GM18508 (cell line): Measurements from ENCODE around the gene IL1RAPL2.

ENCODE experiments used
- ATAC-seq: cut with Tn5 transposase; IDR thresholded peaks from one replicate; pipeline ENCODE4 v1.9.1; 2021; ENCODE audit warnings: moderate number of reproducible peaks; ENCODE audit not compliant: insufficient read depth, unreplicated experiment

Gene IL1RAPL2

DNA sequence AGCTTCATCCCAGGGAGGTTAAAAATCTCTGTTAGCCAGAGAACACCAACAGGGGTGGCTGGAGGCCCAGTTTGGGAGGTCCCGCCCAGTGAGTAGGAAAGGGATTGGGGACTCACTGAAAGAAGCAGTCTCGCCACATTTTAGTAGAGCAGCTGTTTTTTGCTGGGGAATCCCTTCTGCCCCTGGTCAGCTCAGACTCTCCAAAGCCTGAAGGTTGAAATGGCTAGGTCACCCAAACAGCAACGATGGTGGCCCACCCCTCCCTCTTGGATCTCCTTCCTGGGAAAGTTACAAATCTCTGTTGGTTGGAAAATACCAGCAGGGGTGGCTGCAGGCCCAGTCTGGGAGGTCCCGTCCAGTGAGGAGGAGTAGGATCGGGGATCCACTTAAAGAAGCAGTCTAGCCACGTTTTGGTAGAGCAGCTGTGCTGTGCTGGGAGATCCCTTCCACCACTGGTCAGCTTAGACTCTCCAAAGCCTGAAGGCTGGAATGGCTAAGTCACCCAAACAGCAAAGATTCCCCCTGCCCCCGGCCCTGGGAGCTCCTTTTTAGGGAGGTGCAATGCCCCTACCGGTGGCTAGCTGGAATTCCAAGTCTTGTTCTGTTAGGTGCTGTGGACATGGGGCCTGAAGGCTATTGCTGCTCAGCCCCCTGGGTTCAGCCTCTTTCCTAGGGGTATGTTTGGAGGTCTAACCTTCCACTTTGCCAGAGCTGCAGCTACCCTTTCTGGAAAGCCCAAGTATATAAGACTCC is 694.5 kb downstream of the IL1RAPL2 start:
- no peak for ATAC-seq

DNA sequence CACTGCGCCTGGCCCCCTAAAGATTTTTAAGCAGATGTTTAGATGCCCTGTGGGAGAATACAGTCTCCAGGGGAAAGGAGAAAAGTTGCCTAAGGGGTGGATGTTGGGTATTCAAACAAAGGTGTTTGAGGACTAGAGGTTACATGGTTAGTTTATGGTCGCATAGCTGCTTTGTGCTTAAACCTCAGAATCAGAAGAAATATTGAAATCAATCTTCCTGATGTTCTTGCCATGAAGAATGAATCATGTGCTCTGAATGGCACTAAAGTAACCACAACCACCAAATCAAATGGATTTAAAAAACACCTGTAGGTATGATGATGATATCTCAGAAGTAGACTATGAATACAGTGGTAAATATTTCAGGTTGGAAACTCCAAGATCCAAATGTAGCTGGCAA is 697.2 kb downstream of the IL1RAPL2 start:
- no peak for ATAC-seq

DNA sequence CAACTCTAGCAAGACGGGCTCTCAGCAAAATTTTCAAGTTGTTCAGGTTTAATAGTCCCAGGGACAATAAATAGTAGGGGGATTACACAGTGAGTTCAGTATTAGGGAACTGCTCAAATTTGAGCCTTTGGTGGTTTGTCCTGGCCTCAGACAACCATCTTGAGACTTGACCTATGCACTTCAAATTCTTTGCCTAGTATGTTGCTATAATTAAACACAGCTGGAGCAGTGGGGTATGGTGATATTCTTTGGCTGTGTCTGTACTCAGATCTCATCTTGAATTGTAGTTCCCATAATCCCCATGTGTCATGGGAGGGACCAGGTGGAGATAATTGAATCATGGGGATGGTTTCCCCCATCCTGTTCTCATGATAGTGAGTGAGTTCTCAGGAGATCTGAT is 697.8 kb downstream of the IL1RAPL2 start:
- no peak for ATAC-seq

DNA sequence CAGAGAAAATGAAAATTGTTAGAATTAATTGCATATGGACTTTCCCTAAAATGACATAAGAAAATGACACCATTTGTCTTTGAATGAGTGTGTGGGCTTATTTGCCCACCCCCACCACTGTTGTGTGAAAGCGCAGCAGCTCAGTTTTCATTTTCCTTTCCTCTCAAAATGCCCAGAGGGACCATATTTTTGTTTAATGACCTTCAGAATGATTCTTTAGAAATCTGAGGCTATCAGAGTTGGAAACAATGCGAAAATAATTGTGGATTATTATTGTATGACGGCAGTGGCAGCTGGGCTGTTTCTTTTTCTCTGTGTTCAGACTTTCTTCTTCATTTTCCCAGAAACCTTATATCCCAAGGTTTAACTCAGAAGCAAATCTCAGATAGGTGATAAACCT is 699.1 kb downstream of the IL1RAPL2 start:
- ATAC-seq: no peak

DNA sequence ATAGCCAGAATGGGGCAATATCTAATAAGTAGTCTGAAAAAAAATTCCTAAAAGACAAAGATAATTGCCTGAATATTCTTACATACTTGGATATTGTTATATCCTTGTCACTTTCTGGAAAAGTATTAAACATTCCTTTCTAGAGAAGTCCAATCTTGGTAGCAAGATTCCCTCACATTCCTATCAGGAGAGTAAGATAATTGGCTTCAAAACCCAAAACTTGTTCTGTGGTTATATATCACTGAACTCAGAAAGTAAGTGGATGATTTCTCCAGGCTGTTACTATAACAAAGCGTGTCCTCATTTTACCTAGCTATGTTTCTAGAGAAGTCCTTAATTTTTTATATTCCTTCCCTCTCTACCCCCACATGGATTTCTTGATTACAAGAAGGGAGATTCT is 700.5 kb downstream of the IL1RAPL2 start:
- no peak for ATAC-seq

DNA sequence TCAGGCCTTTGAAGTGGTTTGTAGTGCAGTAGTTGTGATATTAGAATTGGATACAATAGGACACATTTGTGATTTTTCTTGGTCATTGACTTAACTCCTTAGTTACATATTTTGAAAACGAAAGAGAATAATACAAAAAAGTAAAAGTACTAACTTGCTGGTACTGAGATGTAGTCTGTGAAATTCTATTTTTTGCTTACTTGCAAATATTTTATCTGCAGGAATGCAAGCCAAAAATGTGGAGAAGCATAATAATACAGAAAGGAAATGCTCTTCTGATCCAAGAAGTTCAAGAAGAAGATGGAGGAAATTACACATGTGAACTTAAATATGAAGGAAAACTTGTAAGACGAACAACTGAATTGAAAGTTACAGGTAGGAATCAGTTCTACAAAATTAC is 701.2 kb downstream of the IL1RAPL2 start:
- no peak for ATAC-seq

DNA sequence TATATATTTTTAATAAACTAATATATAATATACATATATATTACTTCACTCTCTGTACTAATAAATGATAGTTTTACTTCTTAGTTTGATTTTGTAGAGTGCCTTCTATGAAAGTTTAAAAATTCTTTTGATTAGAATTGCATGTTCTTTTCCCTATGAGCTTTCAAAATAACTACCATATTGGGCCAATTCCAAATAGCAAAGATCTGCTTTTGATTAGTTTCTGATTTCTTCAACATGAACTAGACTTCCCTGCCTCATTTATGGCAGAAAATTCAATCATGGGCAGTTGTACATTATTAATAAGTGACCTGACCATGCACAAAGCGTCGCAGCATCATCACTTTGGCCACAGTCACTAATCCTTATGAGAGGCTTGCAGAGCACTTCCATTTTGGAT is 703.4 kb downstream of the IL1RAPL2 start:
- ATAC-seq: no peak

DNA sequence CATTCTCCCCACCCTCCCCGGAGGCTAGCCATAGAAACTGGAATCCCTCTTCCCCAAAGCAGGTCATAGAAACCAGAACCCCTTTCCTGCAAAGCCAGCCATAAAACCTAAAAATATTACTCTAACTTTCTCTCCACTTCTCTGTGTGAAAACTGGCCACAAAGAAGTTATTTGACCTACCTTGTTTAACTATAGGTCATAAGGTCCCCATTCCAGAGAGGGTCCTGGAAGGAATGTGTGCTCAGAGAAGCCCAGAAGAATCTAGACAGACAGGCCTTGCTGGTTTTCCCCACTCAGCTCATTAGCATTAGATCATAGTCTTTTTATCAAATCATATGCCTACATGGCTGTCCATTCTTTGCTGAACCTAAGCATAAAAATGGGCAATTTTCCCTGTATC is 707.3 kb downstream of the IL1RAPL2 start:
- ATAC-seq: no peak

DNA sequence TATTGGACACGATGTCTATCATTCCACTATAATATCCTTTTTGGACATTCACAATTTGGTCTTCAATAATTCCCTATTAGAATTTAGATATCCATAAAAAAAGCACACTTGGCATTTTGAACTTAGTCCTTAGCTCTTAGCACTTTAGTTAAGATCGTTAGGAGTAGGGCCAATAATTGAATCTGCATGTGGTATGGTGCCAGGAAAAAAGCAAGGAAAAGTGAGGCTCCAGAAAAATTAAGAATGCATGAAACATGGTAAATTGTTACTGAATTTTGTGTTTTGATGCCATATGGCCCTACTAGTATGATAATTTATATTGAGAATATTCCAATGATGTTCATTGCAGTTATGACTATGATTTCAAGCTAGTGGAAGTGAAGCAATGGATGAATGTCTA is 708.1 kb downstream of the IL1RAPL2 start:
- ATAC-seq: no peak

DNA sequence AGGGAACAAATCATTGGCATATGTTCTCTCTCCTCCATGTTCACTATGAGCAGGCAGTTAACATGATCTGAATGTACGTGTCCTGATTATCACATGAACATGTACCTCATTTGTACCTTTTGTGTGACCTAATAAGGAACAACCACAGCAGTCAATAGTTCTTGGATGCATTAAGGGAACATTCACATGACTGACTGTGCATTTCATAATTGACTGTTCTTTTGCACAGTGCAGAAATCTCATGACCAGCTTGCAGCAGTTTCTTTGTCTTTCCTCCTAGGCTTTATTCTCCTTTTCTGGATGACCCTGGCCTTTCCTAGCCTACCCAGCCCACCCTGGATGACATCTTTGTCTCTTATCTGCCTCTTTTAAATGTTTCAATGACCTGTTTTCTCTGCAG is 711.1 kb downstream of the IL1RAPL2 start:
- no peak for ATAC-seq

DNA sequence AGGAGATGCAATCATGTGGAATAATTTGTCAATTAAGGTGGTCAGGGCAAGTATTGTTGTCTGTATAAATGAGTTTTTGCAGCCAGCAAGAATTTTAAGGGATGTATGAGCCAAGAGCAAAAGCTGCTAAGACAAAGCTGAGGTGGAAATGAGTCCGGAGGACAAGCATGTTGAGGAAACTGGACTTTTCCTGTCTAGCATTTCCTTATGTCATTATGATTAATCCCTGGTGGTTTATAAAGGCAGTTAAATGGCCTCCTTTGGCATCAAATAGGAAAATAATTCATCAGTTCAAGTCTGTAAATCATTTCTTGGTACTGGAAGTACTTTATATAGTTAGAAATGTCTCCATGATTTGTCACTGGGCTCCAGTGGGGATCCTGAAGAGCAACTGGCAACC is 716.1 kb downstream of the IL1RAPL2 start:
- ATAC-seq: no peak

DNA sequence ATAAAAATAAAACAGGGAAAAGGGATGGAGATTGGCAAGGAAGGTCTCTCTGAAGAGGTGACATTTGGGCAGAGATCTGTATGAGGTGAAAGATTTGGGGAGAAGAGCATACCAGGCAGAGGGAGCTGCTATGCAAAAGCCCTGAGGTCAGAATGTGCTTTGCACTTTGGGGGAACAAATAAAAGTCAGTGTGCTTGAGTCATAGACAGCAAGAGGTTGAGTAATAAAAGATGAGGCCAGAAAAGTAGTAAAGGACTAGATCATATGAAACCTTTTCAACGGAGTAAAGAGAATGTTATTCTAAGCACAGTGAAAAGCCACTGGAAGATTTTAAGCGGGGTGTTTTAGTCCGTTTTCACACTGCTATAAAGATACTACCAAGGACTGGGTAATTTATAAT is 731.0 kb downstream of the IL1RAPL2 start:
- ATAC-seq: no peak

DNA sequence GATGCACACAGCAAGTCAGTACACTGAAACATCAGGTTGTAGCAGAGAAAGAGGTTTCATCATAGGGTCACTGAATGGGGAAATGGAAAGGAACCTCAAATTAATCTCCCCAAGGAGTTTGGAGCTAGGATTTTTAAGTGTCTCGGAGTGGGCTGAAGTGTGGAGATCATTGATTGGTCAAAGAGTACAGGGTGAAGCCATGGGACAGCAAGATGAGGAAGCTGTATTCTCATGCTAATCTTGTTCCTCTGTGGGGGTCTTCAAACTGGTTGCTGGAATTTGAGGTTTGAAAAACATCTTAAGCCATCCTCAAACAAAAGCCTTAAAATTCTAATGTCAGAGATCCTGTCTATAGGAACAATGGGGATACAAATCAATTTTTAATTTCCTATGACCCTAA is 733.3 kb downstream of the IL1RAPL2 start:
- no peak for ATAC-seq

DNA sequence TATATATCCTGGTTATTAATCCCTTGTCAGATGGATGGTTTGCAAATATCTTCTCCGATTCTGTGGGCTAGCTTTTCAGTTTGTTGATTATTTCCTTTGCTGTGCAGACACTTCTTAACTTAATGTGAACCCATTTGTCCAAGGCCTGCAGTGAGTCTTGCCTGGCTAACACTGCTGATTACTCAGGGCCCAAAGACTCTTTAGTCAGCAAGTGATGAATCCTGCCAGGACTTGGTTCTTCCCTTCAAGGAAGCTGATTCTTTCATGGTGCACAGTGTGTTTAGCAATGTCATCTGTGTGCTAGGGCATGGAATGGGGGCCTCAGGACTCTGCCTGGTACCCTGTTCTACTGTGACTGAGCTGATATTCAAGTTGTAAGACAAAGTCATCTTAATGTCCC is 736.2 kb downstream of the IL1RAPL2 start:
- no peak for ATAC-seq

DNA sequence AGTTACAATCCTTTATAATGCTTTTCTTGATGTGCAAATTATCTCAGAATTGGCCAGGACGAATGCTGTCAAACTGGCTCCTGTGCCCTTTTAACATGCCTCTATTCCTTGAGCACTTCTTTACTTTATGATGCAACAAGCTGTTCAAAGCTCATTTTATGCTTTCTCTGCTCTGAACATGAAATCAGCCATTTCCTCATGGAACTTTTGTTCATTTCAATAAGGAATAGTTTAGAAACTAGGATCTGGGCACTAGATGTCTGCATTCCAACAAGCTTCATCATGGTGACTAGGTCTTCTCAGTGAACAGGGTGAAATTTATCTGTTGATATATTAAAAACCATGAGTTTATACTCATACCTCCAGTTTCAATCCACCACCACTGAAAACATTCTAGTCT is 741.8 kb downstream of the IL1RAPL2 start:
- ATAC-seq: no peak

DNA sequence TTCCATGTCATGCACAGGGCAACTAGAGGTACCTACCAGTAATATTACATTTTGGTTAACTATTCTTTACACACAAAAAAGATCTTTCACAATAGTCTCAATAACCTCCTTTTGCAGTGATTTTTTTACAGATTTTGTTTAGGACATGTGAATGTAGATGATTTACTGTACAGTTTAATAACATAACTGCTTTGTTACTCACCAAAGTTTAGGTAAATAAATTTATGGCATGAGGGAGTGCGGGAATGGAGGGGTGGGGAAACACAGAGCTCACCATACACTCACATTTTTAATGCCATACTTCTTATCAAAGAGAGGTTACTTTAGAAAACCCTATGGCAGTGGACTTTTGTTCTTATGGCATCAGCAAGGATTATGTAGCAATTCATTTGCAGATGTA is 747.6 kb downstream of the IL1RAPL2 start:
- no peak for ATAC-seq

DNA sequence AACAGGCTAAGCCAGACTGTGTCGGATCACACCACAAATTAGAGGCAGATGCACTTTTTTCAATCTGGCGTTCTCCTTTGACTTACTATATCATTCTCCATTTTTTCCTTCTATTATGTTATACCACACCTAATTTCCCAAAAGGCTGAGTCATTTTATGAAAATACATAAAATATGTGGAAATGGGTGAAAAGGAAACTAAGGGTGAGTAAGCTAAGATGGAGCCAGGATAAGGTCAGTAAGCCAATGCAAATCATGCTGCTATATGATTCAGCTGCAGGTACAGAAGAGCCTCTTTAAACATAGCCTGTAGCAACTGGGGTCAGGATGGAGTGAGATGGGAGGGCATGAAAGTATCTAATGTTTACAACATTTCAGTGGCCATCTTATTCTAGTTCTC is 748.5 kb downstream of the IL1RAPL2 start:
- no peak for ATAC-seq

DNA sequence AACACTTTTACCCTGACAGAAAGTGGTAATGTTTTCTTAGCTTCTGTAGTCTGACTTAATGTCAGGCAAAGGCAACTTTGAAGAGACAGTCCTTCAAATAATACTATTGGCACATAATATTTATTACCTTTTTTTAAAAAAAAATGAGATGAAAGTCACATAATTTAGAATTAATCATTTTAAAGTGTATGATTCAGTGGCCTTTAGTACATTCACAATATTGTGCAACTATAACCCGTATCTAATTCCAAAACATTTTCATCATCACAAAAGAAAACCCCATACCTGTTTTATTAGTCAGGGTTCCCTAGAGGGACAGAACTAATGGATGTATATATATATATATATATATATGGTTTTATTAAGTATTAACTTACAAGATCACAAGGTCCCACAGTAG is 749.2 kb downstream of the IL1RAPL2 start:
- ATAC-seq: no peak

DNA sequence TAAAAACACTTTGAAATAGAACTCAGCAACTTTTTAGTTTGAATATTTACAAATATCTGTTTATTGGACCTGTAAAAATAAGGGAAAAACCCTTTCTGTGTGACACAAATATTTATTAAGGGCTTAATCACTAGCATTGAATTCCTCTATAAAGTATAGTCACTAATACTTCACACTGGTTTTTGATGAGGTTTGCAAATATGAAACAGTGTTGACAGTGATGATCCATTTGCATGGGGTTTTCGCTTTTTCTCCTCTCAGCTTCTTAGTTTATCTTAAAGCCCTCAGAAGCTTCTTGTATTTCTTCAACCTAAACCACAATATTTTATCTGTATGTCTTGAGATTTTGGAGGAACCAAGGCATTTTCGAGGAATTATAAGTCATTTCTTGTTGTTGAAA is 751.1 kb downstream of the IL1RAPL2 start:
- no peak for ATAC-seq

DNA sequence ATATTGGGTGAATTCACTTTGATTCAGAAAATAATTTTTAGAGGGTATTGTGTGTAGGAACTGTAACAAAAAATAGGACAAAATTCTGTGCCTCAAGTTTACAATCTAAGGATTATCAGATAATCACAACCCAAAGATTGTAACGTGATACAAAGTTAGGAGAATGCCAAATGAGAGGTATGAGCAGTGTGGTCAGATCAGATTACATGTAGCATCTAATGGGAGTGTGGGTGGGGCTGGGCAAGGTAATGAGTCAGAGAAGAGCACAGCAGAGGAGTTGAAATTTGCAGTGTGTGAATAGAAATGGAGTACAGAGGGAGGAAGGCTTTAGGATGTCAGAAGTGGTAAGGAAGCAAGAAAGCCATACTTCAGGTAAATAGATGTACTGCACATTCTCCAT is 757.9 kb downstream of the IL1RAPL2 start:
- ATAC-seq: no peak

DNA sequence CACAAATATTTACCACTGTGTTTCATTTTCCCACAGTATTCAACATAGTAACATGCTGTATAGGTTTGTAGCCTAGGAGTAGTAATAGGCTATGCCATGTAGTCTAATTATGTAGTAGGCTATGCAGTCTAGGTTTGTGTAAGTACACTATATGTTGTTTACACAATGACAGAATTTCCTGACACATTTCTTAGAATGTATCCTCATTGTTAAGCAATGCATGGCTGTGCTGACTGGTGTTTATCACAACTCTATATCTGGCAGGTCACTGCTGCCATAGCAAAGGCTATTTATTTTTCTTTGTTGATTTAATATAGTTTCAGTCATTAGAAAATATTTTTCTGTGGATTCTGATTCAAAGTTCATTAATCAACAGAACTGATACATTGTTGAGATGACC is 762.8 kb downstream of the IL1RAPL2 start:
- ATAC-seq: no peak

DNA sequence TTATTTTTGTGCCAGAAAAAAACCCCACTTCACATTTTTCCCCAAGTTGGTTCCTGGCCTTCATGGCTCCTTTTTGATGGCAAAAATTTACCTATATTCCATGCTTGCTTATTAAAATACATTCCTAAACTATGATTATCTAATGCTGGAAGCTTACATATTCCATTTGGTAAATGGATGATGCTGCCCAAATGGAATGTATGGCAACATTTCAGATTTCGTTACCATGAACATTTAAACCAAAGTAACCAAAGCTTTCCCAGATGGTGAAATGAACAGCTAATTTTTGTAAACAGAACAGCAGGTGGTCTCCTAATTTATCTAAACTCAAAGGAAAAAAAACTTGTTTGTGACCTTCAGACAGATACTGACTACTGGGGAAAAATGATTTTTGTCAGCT is 765.2 kb downstream of the IL1RAPL2 start:
- ATAC-seq: no peak

DNA sequence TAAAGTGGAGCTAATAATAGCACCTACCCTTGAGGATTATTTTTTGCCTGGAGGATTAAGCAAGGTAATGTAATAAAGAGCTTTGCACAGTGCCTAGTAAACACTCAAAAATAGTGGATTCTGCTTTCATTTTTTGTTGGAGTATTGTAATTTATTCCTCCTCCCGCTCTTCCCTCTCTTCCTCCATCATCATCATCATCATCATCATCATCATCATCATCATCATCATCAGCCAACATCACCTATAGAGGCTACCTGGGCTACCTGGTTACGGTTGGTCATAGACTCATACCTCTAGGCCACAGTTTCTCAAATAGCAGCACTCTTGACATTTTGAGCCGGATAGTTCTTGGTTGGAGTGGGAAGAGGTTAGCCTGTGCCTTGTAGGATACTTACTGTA is 781.4 kb downstream of the IL1RAPL2 start:
- ATAC-seq: no peak
